ENCODE measurements around the gene PCDHAC1. TPM values are rescaled to one million over a fixed set of nuclear protein-coding genes. Genes with fewer than 3 reads are reported as not detected.

PCDHAC1 gene
- total RNA-seq, 4 donors from 2014 or later, result 0.44 to 1.9 (median 0.74) TPM

GRCh38 chr5:140923601-140924000, 2.5 kb upstream of the PCDHAC1 start:
- no peak for TF ChIP-seq CTCF (IDR thresholded peaks at IDR 0.05; ENCODE audit: low read depth)

- no peak for TF ChIP-seq CTCF (IDR thresholded peaks at IDR 0.05; ENCODE audit: low read depth)
These were observed 536 bp downstream of the PCDHAC1 start for GRCh38 chr5:140926443-140927227.

- no peak for TF ChIP-seq CTCF (IDR thresholded peaks at IDR 0.05; ENCODE audit: low read depth)
These were observed 1.1 kb downstream of the PCDHAC1 start for GRCh38 chr5:140927228-140927573.

GRCh38 chr5:140934964-140935606, 9.0 kb downstream of the PCDHAC1 start:
- TF ChIP-seq CTCF (IDR thresholded peaks at IDR 0.05; ENCODE audit: low read depth), result no peak

- no peak for TF ChIP-seq CTCF (IDR thresholded peaks at IDR 0.05; ENCODE audit: low read depth)
These were observed 20.5 kb downstream of the PCDHAC1 start for GRCh38 chr5:140946578-140946977.

GRCh38 chr5:140951636-140952035, 25.5 kb downstream of the PCDHAC1 start:
- TF ChIP-seq CTCF (IDR thresholded peaks at IDR 0.05; ENCODE audit: low read depth), result no peak

GRCh38 chr5:140953234-140953633, 27.1 kb downstream of the PCDHAC1 start:
- TF ChIP-seq CTCF (IDR thresholded peaks at IDR 0.05; ENCODE audit: low read depth), result no peak
